ENCODE results near the gene TMEM62. TPM values are rescaled to one million over a fixed set of nuclear protein-coding genes. Genes with fewer than 3 reads are reported as not detected.
A peak's percentile ranks its signal among the peaks of the same experiment; 100 is the strongest.
"Not testable (repeated sequence)": the region's sequence is repeated elsewhere in the genome, so short reads cannot be mapped to it uniquely, and the experiment has no call there.

The TMEM62 gene
- total RNA-seq, 1 experiment from 2014 or later: 66.1 TPM

DNA sequence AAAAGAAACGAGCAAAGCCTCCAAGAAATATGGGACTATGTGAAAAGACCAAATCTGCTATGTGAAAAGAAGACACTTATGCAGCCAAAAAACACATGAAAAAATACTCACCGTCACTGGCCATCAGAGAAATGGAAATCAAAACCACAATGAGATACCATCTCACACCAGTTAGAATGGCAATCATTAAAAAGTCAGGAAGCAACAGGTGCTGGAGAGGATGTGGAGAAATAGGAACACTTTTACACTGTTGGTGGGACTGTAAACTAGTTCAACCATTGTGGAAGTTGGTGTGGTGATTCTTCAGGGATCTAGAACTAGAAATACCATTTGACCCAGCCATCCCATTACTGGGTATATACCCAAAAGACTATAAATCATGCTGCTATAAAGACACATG is 43.8 kb downstream of the TMEM62 start:
- not testable (repeated sequence) for DNase-seq (ENCODE audit: low spot score)

DNA sequence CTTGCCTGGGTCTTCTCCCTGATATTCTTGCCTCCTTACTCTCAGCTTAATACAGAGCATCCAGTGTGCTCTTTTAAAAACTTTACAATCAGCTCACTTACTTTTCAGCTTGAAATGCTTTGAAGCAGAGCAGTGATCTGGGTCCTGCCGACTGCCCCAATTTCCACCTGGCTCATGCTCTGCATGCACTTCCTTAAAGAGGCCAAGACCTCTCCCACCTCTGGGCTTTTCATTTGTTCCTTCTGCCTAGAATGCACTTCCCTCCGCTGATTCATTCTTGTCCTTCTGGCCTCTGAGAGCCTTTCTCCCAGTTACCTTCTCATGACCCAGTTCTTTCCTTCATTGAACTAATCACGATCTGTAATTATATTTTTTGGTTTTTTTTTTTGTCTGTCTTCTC is 49.9 kb downstream of the TMEM62 start:
- no peak for DNase-seq (ENCODE audit: low spot score)

DNA sequence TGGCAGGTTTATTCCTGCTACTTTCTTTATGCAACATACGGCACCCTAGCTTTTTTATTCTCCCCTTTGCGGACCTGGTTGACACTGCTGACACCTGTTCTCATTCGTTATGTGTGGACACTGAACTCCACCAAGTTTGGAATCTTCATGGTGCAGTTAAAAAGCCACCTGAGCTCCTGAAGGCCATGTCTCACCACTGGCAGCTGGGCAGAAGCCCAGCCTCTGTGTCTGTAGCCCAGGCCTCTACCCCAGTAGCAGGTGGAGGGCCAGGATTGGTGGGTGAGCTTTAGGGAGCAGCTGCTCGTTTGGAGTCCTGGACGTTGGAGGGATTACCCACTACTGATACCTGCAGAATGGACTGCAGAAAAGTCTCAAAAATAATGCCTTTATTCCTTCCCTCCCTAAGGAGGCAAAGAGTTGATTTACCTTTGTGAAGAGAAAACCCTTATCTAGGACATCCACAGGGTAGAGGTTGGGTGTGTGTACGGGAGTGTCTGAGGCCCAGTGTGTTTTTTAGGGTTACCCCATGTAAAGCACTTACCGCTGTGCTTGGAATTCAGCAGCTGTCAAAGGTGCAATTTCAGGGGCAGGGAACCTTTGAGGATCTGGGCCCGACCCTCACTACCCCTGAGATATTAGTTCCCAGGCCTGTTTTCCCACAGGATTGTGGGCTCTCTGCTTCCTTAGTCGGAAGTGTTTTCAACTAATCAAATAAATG is 51.2 kb downstream of the TMEM62 start:
- DNase-seq (ENCODE audit: low spot score): no peak

DNA sequence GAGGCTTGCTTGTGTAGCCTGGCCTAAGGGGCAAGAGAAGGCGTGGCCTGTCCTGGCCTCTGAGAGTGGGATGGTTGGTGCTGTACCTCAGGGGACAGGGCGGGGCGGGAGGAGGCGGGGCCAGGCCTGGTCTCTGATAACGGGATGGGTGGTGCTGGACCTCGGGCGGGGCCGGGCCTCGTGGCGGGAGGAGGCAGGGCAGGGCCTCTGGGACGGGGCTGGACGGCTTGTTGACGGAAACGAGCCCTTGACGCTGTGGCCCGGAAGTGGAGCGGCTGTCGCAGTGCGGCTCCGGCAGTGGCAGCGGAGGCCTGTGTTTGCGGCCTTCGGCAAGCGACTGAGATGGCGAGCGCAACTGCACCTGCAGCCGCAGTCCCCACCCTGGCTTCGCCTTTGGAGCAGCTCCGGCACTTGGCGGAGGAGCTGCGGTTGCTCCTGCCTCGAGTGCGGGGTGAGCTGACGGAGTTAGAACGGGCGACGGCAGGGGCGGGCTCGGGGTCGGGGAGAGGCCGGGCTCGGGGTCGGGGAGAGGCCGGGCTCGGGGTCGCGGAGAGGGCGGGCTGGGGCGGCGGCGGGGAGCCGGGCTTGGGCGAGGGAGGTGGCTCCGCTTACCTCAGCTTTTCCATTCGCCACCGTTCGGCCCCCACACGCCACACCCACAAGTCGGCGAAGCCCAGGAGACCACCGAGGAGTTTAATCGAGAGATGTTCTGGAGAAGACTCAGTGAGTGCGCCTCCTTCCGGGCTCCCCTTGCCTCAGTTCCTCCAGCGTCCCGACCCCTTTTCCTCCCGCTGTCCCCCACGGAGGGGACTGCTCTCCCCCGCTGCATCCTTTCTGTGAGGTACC is 52.0 kb downstream of the TMEM62 start, which contains the start of gene CCNDBP1:
CCNDBP1 (plus strand) TSS at position 247 of the 846 bp plus-strand sequence; CDS start at position 343, 96 bp downstream.
- peak; percentile 97 for DNase-seq (ENCODE audit: low spot score)

DNA sequence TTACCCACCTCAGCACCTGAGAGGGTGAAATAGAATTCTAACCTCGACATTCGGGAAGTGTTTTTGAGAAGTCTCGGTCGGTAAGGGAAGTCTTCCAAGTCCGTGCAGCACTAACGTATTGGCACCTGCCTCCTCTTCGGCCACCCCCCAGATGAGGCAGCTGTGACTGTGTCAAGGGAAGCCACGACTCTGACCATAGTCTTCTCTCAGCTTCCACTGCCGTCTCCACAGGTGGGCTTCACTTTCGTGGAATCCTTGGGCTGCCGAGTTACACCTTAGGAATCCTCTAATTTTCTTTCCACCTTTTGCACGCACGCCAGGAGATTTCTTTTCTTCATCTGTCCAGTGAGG is 52.6 kb downstream of the TMEM62 start:
- no peak for DNase-seq (ENCODE audit: low spot score)

DNA sequence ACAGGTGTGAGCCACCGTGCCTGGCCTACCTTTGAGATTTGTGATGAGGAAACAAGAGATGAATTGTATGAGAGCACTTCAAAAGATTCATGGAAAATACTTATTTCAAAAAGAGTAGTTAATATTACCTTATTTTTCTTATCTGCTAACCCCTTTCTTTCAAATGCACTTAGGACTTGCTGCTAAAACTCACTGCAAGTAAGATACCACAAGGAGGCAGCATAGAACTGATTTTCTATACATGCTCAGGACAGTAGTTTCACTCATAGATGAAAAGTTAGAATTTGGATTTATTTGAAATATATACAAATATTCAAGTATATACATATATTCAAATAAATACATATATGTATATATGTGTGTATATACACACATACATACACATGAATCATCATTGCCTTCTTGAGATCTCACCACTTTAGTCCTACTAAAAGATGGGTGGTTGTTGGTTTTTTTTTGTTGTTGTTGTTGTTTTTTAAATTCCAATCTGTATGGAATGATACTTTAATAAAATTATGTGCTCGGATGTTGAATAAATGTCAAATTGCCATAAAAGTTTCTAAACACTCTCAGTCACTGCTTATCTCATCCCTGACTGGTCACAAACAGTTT is 54.3 kb downstream of the TMEM62 start:
- peak; percentile 52 for DNase-seq (ENCODE audit: low spot score)

DNA sequence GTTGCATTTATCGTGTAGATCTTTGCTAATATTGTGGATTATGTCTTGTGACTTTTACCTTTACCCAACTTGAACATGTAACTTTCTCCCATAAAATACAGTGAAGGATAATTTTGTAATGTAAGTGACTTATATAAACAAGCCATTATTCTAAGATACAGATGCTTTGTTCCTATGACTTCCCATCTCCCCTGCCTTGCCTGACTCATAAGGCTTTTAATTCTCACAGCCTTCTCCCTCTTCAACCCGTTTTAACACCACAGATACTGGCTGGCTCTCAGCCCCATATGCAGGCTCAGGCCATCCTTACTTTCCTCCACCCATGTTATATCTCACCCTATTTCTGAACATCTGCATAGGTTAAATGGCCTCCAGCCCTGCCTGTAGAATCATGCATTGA is 55.9 kb downstream of the TMEM62 start:
- DNase-seq (ENCODE audit: low spot score): no peak

DNA sequence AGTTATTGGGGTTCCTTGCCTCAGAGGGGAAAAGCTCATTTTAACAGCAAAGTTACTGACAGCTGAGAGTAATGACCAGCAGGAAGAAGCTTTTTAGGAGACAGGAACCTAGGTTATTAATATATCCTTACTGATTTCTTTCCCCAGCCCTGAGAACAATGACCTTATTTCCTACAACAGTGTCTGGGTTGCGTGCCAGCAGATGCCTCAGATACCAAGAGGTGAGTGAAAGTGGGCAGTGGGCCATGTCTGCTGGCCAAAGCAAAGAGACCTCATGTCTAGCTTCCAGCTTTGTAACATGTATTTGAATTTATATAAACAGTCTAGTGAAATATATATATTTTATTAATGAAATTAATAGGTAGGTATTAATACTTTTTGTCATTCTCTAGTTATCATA is 56.8 kb downstream of the TMEM62 start:
- no peak for DNase-seq (ENCODE audit: low spot score)

DNA sequence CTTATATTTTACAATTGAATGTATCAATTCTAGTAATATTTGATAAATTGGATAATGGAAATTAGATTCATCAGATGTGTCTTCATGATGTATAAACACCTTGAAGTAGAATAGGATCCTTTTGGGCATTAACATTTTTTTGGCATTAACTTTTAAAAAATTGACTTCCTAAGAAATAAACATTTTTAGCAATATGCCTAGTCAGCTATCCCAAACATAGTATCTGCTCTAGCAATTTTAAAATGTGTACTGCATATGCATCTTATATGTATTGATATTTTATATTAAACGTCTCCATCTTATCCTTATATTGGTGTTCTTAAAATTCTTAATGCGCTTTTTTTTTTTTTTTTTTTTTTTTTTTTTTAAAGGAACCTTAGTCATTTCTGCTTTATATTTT is 60.3 kb downstream of the TMEM62 start:
- DNase-seq (ENCODE audit: low spot score): no peak

DNA sequence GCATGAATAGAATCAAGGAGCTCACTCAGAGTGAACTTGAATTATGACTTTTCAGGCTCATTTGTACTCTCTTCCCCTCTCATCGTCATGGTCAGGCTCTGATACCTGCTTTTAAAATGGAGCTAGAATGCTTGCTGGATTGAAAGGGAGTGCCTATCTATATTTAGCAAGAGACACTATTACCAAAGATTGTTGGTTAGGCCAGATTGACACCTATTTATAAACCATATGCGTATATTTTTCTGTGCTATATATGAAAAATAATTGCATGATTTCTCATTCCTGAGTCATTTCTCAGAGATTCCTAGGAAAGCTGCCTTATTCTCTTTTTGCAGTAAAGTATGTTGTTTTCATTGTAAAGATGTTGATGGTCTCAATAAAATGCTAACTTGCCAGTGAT is 61.4 kb downstream of the TMEM62 start:
- DNase-seq (ENCODE audit: low spot score): no peak

DNA sequence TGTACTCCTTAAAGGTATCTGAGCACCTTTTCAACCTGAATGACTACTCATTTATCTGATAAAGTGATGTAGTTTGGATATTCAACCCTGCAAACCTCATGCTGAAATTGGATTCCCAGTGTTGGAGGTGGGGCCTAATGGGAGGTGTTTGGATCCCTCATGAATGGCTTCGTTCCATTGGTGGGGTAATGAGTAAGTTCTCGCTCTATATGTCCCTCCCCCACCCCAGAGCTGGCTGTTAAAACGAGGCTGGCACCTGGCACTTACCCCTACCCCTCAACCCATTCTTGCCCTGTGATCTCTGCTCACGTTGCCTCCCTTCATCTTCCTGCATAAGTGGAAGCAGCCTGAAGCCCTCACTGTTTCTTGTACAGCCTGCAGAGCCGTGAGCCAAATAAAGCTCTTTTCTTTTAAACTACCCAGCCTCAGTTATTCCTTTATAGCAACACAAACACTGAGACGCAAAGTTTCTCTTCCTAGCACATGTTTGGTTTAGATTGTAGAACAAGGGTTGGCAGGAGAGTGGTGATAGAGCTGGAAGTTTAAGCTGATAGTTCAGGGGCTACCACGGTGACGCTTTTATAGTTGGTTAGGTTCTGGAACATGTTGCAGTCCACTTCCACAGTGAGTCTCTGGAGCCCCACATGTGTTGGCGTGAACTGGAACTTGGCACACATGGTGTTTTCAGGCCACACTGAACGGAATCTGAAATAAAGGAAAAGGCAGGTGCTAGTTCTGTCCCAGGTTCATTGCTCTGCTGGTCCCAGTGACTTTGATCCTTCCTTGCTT is 63.6 kb downstream of the TMEM62 start:
- DNase-seq (ENCODE audit: low spot score): no peak

DNA sequence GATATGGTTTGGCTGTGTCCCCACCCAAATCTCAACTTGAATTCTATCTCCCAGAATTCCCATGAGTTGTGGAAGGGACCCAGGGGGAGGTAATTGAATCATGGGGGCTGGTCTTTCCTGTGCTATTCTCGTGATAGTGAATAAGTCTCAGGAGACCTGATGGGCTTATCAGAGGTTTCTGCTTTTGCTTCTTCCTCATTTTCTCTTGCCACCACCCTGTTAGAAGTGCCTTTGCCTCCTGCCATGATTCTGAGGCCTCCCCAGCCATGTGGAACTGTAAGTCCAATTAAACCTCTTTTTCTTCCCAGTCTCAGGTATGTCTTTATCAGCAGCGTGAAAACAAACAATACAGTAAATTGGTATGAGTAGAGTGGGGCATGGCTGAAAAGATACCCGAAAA is 64.4 kb downstream of the TMEM62 start:
- not testable (repeated sequence) for DNase-seq (ENCODE audit: low spot score)

DNA sequence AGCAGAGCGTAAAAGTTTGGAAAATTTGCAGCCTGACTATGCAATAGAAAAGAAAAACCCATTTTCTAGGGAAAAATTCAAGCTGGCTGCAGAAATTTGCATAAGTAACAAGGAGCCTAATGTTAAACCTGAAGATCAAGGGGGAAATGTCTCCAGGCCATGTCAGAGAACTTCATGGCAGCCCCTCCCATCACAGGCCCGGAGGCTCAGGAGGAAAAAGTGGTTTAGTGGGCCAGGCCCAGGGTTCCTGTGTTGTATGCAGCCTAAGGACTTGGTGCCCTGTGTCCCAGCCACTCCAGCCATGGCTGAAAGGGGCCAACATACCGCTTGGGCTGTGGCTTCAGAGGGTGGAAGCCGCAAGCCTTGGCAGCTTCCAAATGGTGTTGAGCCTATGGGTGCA is 65.2 kb downstream of the TMEM62 start:
- not testable (repeated sequence) for DNase-seq (ENCODE audit: low spot score)

DNA sequence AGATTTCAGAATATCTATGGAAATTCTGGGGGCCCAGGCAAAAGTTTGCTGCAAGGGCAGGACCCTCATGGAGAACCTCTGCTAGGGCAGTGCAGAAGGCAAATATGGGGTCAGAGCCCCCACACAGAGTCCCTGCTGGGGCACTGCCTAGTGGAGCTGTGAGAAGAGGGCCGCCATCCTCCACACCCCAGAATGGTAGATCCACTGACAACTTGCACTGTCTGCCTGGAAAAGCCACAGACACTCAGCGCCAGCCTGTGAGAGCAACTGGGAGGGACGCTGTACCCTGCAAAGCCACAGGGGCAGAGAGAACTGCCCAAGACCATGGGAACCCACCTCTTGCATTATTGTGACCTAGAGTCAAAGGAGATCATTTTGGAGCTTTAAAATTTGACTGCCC is 65.6 kb downstream of the TMEM62 start:
- no peak for DNase-seq (ENCODE audit: low spot score)

DNA sequence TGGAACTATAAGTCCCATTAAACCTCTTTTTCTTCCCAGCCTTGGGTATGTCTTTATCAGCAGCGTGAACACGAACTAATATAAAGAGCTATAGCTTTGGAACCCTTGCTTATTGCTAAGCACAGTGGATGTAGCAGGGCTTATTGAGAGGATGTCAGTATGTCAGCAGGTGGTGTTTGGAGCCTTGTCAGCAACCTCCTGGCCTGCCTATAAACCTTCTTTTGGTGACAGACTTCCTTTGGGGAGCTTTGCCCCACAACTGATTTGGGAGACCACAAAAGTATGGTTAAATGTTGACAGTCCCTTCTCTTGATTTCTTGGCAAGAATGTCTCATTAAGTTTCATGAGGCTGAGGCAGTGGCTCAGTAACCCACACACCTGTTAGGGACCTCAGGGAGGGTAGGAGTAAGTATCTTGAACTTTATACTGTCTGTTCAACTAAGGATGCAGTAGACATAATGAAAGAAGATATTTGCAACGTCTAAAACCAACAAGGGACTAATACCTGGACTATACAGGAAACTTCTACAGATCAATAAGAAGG is 66.6 kb downstream of the TMEM62 start:
- DNase-seq (ENCODE audit: low spot score): no peak

DNA sequence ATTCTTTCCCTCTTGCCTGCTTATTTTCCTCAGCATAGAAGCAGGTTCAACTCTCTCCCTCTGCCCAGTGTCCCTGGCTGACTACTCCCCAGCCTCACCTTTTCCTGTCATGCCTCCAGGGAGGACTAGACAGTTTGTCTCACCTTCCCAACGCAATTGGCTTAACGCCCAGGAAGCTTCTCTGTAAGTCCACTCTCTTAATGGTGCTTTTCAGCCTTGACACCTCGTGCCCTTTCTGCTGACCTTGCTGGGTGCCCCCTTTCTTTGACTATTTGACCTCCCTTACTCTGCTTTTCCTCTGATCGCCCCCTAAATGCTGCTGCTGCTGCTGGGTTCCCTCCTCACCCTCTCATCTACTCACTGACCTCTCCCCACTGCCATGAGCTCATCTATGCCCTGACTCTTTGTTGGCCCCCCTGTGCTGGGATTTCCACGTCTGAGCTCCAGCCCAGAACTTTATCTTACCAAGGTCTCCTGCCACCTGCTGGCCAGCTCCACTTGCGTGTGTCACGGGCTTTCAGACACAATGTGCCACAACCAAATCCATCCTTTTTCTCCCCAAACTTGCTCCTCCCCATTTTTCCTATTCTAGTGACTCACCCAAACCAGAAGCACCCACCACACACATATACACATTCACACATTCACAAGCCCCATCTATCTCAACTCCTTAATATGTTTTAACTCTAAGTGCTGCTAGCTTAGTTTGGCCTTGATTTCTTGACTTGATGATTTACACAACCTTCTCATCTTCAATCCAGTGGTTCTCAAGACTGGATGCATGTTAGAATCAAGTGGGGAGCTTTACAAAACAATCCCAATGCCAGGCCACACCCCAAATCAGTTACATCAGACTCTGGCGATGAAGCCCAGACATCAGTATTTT is 70.9 kb downstream of the TMEM62 start:
- peak; percentile 66 for DNase-seq (ENCODE audit: low spot score)

DNA sequence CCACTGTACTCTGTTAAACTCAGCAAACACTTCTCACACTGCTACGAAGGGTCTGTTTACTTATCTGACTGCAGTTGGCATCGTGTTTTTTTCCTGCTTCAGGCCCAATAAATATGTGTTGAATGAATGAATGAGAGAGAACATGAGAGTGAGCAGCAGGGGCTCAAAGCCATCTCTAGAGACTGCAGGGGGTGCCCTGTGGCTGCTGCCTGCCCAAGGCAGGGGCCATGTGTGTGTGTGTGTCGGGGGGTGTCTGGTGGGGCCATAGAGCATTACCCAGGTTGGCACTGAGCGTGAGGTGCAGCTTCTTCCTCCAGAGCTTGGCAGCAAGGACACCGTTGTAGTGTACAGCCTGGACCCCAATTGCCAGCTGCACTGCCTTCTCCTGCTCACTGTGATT is 72.7 kb downstream of the TMEM62 start:
- no peak for DNase-seq (ENCODE audit: low spot score)

DNA sequence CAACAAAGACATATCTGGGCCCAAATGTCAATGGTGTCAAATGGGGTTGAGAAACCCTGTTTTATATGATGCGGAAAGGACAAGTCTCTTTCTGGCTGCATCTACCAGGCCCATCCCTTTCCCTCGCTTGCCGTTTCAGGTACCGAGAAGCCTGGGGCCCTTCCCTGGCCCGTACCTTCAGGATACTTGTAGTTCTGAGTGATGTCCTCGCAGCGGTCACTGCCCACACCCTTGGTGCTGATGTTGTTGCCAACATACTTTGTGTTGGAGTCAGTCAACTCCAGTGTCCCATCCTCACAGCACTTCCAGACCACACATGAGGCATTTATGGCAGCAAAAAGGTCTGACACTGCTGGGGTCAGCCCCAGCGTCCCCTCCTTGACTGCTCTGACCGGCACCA is 73.6 kb downstream of the TMEM62 start:
- DNase-seq (ENCODE audit: low spot score): no peak

DNA sequence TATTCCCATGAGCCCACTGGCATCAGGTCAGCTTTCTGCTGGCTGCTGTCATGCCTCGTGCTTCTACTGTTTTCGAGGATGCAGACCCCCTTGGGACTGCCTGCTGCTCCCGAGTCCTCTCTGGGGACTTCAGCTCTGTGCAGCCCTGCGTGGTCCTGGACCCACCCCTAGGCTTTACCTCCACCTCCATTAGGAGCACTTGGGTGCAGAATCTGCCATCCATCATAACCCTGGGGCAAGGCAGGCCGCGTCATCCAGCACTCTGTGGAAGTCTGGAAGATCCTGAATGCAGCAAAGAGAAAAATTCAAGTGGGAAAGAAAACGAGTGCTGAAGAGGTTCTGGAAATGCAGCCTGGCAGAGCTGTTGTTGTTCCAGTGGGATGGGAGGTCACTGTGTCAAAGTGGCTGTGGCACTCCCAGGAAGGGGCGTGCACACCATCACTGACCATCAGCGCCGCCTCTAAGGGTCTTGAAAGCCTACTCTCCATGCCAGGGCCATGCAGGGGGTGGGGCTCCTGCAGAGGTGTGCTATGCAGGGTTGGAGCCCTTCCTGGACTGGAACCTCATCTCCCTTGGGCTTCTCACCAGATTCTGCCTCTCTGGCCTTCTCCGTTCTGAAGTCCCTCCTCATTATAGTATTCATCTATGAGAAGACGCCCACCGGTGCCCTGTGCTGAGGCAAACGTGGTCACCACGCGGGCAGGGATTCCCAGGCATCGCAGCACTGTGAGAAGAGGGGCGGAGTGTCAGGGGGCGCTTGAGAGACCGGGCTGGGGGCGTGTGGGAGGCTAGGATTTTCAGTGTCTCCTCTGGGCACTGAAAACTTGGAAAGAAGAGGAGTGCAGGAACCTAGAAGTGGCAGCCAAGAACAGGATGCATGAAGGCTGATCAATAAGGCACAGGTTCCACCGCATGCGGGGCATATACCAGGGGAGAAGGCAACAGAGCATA is 74.9 kb downstream of the TMEM62 start:
- no peak for DNase-seq (ENCODE audit: low spot score)
